Stimulated activated naive CD8-positive, alpha-beta T cell treated with anti-CD3 and anti-CD28 coated beads, Interleukin-15, Interleukin-2, amounts not matched to agents 100 ng/mL and 50 ng/mL, for 24 hours (primary cell): ENCODE data around the gene PKDCC.

Experiments used
- H3K27ac Mint-ChIP-seq: one replicate; pipeline ENCODE4 v1.8.0; 2021; ENCODE audit warnings: mild to moderate bottlenecking, mixed read lengths
- H3K27me3 Mint-ChIP-seq: one replicate; pipeline ENCODE4 v1.8.0; 2021; ENCODE audit warnings: mixed read lengths
- H3K36me3 Mint-ChIP-seq: one replicate; pipeline ENCODE4 v1.8.0; 2021; ENCODE audit warnings: low read depth, mixed read lengths
- H3K4me1 Mint-ChIP-seq: one replicate; pipeline ENCODE4 v1.8.0; 2021; ENCODE audit warnings: low read depth, mixed read lengths
- H3K4me3 Mint-ChIP-seq: one replicate; pipeline ENCODE4 v1.8.0; 2021; ENCODE audit warnings: mild to moderate bottlenecking, mixed read lengths
- H3K9me3 Mint-ChIP-seq: one replicate; pipeline ENCODE4 v1.8.0; 2021; ENCODE audit warnings: mixed read lengths

PKDCC gene

GRCh38 chr2:42107249-42108042 lies 59.6 kb downstream of the PKDCC start:
- no peaks in the 10 kb centered on the region for H3K36me3 Mint-ChIP-seq
- H3K9me3 Mint-ChIP-seq = no peaks in the 10 kb centered on the region
- H3K27me3 Mint-ChIP-seq = no peaks in the 10 kb centered on the region
- no peaks in the 10 kb centered on the region for H3K4me1 Mint-ChIP-seq
- no peak overlapping the region for H3K27ac Mint-ChIP-seq
- no peak overlapping the region for H3K4me3 Mint-ChIP-seq
